ENCODE data around the gene DCAKD.

DCAKD gene

DNA sequence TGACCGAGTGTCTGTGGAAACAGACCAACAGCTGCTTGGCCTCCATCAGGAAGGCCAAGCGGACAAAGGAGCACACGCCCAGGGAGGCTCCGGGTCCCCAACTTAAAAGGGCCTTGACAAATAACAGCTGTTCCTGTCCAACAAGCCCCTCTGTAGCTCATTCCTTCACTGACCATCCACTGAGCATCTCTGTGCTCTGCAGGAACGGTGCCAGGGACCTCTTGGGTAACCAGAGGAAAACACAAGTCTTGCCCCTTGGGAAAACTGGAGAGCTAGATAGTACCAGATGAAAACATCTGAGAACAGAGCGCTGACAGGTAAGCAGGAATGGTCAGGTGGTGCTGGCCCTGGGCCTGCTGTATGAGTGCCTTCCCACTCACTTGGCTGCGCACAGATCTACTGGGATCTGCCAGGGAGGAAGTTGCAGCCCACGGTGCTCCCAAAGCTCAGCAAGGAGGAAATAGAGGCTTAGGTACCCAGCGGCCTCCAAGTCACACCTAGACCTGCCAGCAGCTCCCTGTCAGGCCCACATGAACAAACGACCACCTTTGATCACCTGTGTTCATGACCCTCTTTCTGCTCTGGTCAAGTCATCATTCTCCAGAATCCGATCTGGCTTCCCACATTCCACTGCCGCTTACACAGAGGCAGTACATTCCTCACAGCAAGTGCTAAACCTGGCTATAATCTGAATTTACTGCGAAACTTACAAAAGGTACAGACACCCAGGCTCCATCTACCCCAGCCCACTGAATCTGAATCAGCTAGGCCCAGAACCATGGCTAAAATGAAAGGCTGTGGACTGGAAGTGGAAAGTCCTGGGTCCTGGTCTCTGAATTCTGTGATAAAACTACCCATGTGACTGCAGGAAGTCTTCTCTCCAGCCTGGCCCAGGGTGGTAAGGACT is 12.5 kb downstream of the DCAKD start:
- Histone ChIP-seq H3K27ac (ENCODE audit: low read depth, low read length) (no peak overlapping the region), H3K4me3 (ENCODE audit: low read depth, low read length) (no peak overlapping the region), H3K4ac (ENCODE audit: low read depth, low read length) (no peak overlapping the region), H3K18ac (ENCODE audit: low read length) (peak overlapping the region; percentile 33), H3K27me3 (ENCODE audit: insufficient read depth, low read length) (no peaks in the 10 kb centered on the region), H2AK5ac (ENCODE audit: low read length) (no peak overlapping the region), H3K4me2 (ENCODE audit: low read length) (no peak overlapping the region), H2BK5ac (ENCODE audit: low read depth, low read length, poor library complexity) (no peak overlapping the region), H2BK12ac (ENCODE audit: low read length) (no peak overlapping the region), H2AFZ (ENCODE audit: insufficient read depth, low read length, poor library complexity) (no peak overlapping the region), H3K4me1 (ENCODE audit: control insufficient read depth in 1 of 2, insufficient read depth in 2 of 2, low read length in 2 of 2) (peaks cover 5 to 9% of the 10 kb centered on the region in 2 experiments), H3K9me3 (ENCODE audit: insufficient read depth, low read depth, low read length) (no peaks in the 10 kb centered on the region), H3K9ac (ENCODE audit: low read length) (no peak overlapping the region), H3K79me2 (ENCODE audit: control insufficient read depth, insufficient read depth, low read length, poor library complexity) (peaks cover 2% of the 10 kb centered on the region), H3K14ac (ENCODE audit: low read length) (no peak overlapping the region), H4K12ac (ENCODE audit: low read depth, low read length) (no peak overlapping the region), H3K79me1 (ENCODE audit: low read length) (no peaks in the 10 kb centered on the region), H3K36me3 (ENCODE audit: control insufficient read depth in 1 of 2, insufficient read depth in 2 of 2, low read length in 2 of 2) (peaks cover 20 to 24% of the 10 kb centered on the region in 2 experiments), H4K8ac (ENCODE audit: low read depth, low read length) (no peak overlapping the region), H3K23ac (ENCODE audit: low read length) (no peak overlapping the region), H2BK120ac (ENCODE audit: insufficient read depth, low read length, poor library complexity) (no peak overlapping the region), H4K91ac (ENCODE audit: low read depth, low read length) (no peak overlapping the region)
- DNase-seq = no peak
- WGBS (ENCODE audit: extremely low coverage, insufficient coverage, insufficient read length) = no CpG with 5 or more reads among the region's 13 CpGs

DNA sequence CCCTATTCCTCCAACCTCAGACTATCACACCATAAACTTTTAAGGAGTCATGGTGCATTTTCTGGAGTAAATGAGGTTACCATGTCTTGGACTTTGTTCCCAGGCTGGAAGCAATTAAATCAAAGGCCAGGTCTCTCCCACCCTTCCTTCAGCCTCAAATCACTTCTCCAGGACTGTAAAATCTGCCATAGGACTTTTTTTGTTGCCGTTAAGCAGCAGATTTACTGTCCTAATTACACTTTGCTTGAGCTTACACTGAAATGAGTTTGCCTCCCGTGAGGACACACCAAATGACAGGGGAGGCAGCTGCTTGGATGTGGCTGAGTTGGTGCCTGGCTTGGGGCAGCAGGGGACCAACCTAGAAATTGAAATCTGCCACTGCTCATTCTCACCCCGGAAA is 14.7 kb downstream of the DCAKD start:
- Histone ChIP-seq H3K9ac (ENCODE audit: low read length) (no peak overlapping the region), H2BK120ac (ENCODE audit: insufficient read depth, low read length, poor library complexity) (no peak overlapping the region), H3K9me3 (ENCODE audit: insufficient read depth, low read depth, low read length) (no peaks in the 10 kb centered on the region), H3K4me3 (ENCODE audit: low read depth, low read length) (no peak overlapping the region), H3K23ac (ENCODE audit: low read length) (no peak overlapping the region), H4K91ac (ENCODE audit: low read depth, low read length) (no peak overlapping the region), H3K4me2 (ENCODE audit: low read length) (no peak overlapping the region), H3K14ac (ENCODE audit: low read length) (no peak overlapping the region), H2BK12ac (ENCODE audit: low read length) (no peak overlapping the region), H2AK5ac (ENCODE audit: low read length) (no peak overlapping the region), H3K79me1 (ENCODE audit: low read length) (no peaks in the 10 kb centered on the region), H3K27ac (ENCODE audit: low read depth, low read length) (no peak overlapping the region), H3K4ac (ENCODE audit: low read depth, low read length) (no peak overlapping the region), H4K8ac (ENCODE audit: low read depth, low read length) (no peak overlapping the region), H3K36me3 (ENCODE audit: control insufficient read depth in 1 of 2, insufficient read depth in 2 of 2, low read length in 2 of 2) (peaks cover 35 to 40% of the 10 kb centered on the region in 2 experiments), H2BK5ac (ENCODE audit: low read depth, low read length, poor library complexity) (no peak overlapping the region), H2AFZ (ENCODE audit: insufficient read depth, low read length, poor library complexity) (no peak overlapping the region), H3K27me3 (ENCODE audit: insufficient read depth, low read length) (no peaks in the 10 kb centered on the region), H4K12ac (ENCODE audit: low read depth, low read length) (no peak overlapping the region), H3K18ac (ENCODE audit: low read length) (no peak overlapping the region), H3K4me1 (ENCODE audit: control insufficient read depth in 1 of 2, insufficient read depth in 2 of 2, low read length in 2 of 2) (peaks cover 5 to 9% of the 10 kb centered on the region in 2 experiments), H3K79me2 (ENCODE audit: control insufficient read depth, insufficient read depth, low read length, poor library complexity) (peaks cover 2% of the 10 kb centered on the region)
- DNase-seq = no peak
- no CpG with 5 or more reads among the region's 3 CpGs for WGBS (ENCODE audit: extremely low coverage, insufficient coverage, insufficient read length)

DNA sequence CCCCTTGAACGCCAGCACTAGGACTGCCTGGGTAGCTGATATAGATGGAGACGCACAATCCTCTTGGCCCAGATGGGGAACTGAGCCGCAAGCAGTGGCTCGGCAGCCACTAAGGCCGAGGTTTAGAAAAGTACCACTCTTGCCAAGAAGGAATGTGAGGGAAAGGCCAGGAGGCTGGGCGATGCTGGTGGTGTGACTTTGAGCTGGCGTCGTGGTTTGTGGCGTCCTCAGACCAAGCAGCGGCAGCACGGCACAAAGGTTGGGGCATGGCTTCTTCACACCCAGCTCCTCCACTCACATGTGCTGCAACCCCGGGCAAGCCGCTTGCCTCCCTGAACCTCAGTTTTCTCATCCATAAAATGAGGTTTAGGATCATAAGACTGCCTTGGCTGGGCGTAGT is 15.6 kb downstream of the DCAKD start:
- no peak overlapping the region for H2BK120ac ChIP-seq (ENCODE audit: insufficient read depth, low read length, poor library complexity)
- no peak overlapping the region for H2BK5ac ChIP-seq (ENCODE audit: low read depth, low read length, poor library complexity)
- no peak overlapping the region for H3K14ac ChIP-seq (ENCODE audit: low read length)
- peaks cover 2% of the 10 kb centered on the region for H3K79me2 ChIP-seq (ENCODE audit: control insufficient read depth, insufficient read depth, low read length, poor library complexity)
- no peaks in the 10 kb centered on the region for H3K9me3 ChIP-seq (ENCODE audit: insufficient read depth, low read depth, low read length)
- H3K23ac ChIP-seq (ENCODE audit: low read length) = no peak overlapping the region
- H4K8ac ChIP-seq (ENCODE audit: low read depth, low read length) = no peak overlapping the region
- no peak overlapping the region for H3K18ac ChIP-seq (ENCODE audit: low read length)
- no peak overlapping the region for H2AK5ac ChIP-seq (ENCODE audit: low read length)
- no CpG with 5 or more reads among the region's 14 CpGs for WGBS (ENCODE audit: extremely low coverage, insufficient coverage, insufficient read length)
- peak in 1 of 2 donors; percentile 15 for DNase-seq
- H3K4ac ChIP-seq (ENCODE audit: low read depth, low read length) = peak overlapping the region; percentile 2
- no peak overlapping the region for H2BK12ac ChIP-seq (ENCODE audit: low read length)
- no peak overlapping the region for H3K4me3 ChIP-seq (ENCODE audit: low read depth, low read length)
- H3K27me3 ChIP-seq (ENCODE audit: insufficient read depth, low read length) = no peaks in the 10 kb centered on the region
- no peak overlapping the region for H2AFZ ChIP-seq (ENCODE audit: insufficient read depth, low read length, poor library complexity)
- H4K91ac ChIP-seq (ENCODE audit: low read depth, low read length) = no peak overlapping the region
- no peak overlapping the region for H3K9ac ChIP-seq (ENCODE audit: low read length)
- no peak overlapping the region for H3K4me2 ChIP-seq (ENCODE audit: low read length)
- peaks cover 5 to 9% of the 10 kb centered on the region in 2 experiments for H3K4me1 ChIP-seq (ENCODE audit: control insufficient read depth in 1 of 2, insufficient read depth in 2 of 2, low read length in 2 of 2)
- H3K36me3 ChIP-seq (ENCODE audit: control insufficient read depth in 1 of 2, insufficient read depth in 2 of 2, low read length in 2 of 2) = peaks cover 42 to 48% of the 10 kb centered on the region in 2 experiments
- no peak overlapping the region for H4K12ac ChIP-seq (ENCODE audit: low read depth, low read length)
- no peak overlapping the region for H3K27ac ChIP-seq (ENCODE audit: low read depth, low read length)
- no peaks in the 10 kb centered on the region for H3K79me1 ChIP-seq (ENCODE audit: low read length)

DNA sequence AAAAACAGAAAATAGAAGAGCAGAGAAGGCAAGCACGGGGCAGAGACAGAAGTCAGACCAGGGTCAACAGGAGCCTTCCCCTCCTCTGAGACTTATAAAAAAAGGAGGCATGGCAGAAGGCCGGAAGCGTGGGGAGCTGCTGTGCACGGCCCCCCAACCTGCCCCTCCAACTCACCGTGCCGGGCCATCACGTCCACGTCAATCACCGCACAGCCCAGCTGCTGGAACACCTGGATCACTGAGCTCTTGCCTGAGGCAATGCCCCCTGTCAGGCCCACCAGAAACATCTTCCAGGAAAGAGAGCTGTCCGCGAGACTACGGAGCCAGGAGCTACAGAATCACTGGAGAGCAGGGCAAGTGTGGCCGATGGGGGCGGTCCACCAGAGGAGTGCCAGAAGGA is 16.8 kb downstream of the DCAKD start:
- no peak overlapping the region for H3K4ac ChIP-seq (ENCODE audit: low read depth, low read length)
- H2AFZ ChIP-seq (ENCODE audit: insufficient read depth, low read length, poor library complexity) = no peak overlapping the region
- H3K14ac ChIP-seq (ENCODE audit: low read length) = no peak overlapping the region
- H4K8ac ChIP-seq (ENCODE audit: low read depth, low read length) = no peak overlapping the region
- no peak overlapping the region for H3K27ac ChIP-seq (ENCODE audit: low read depth, low read length)
- peaks cover 2% of the 10 kb centered on the region for H3K79me2 ChIP-seq (ENCODE audit: control insufficient read depth, insufficient read depth, low read length, poor library complexity)
- no peak overlapping the region for H3K4me2 ChIP-seq (ENCODE audit: low read length)
- DNase-seq = no peak
- H3K36me3 ChIP-seq (ENCODE audit: control insufficient read depth in 1 of 2, insufficient read depth in 2 of 2, low read length in 2 of 2) = peaks cover 54 to 60% of the 10 kb centered on the region in 2 experiments
- H3K23ac ChIP-seq (ENCODE audit: low read length) = no peak overlapping the region
- H3K9me3 ChIP-seq (ENCODE audit: insufficient read depth, low read depth, low read length) = no peaks in the 10 kb centered on the region
- H3K4me1 ChIP-seq (ENCODE audit: control insufficient read depth in 1 of 2, insufficient read depth in 2 of 2, low read length in 2 of 2) = peaks cover 5 to 9% of the 10 kb centered on the region in 2 experiments
- no peak overlapping the region for H4K91ac ChIP-seq (ENCODE audit: low read depth, low read length)
- H2BK5ac ChIP-seq (ENCODE audit: low read depth, low read length, poor library complexity) = no peak overlapping the region
- H3K9ac ChIP-seq (ENCODE audit: low read length) = no peak overlapping the region
- no peak overlapping the region for H3K4me3 ChIP-seq (ENCODE audit: low read depth, low read length)
- no peaks in the 10 kb centered on the region for H3K79me1 ChIP-seq (ENCODE audit: low read length)
- no peak overlapping the region for H3K18ac ChIP-seq (ENCODE audit: low read length)
- no CpG with 5 or more reads among the region's 14 CpGs for WGBS (ENCODE audit: extremely low coverage, insufficient coverage, insufficient read length)
- no peak overlapping the region for H2AK5ac ChIP-seq (ENCODE audit: low read length)
- H3K27me3 ChIP-seq (ENCODE audit: insufficient read depth, low read length) = no peaks in the 10 kb centered on the region
- no peak overlapping the region for H4K12ac ChIP-seq (ENCODE audit: low read depth, low read length)
- H2BK12ac ChIP-seq (ENCODE audit: low read length) = no peak overlapping the region
- H2BK120ac ChIP-seq (ENCODE audit: insufficient read depth, low read length, poor library complexity) = no peak overlapping the region
